ENCODE results near the gene ALDH4A1.
"Not testable (repeated sequence)": the region's sequence is repeated elsewhere in the genome, so short reads cannot be mapped to it uniquely, and the experiment has no call there.

ALDH4A1 gene

GRCh38 chr1:18875107-18875795 lies 27.1 kb downstream of the ALDH4A1 start:
- DNase-seq (ENCODE audit: low read depth): peak; percentile 71
- no peak overlapping the region for H3K4me3 ChIP-seq (ENCODE audit: low read depth, low read length)
- TF ChIP-seq, protein P1, sequence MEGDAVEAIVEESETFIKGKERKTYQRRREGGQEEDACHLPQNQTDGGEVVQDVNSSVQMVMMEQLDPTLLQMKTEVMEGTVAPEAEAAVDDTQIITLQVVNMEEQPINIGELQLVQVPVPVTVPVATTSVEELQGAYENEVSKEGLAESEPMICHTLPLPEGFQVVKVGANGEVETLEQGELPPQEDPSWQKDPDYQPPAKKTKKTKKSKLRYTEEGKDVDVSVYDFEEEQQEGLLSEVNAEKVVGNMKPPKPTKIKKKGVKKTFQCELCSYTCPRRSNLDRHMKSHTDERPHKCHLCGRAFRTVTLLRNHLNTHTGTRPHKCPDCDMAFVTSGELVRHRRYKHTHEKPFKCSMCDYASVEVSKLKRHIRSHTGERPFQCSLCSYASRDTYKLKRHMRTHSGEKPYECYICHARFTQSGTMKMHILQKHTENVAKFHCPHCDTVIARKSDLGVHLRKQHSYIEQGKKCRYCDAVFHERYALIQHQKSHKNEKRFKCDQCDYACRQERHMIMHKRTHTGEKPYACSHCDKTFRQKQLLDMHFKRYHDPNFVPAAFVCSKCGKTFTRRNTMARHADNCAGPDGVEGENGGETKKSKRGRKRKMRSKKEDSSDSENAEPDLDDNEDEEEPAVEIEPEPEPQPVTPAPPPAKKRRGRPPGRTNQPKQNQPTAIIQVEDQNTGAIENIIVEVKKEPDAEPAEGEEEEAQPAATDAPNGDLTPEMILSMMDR (IDR thresholded peaks at IDR 0.05; ENCODE audit: low read depth, low read length, missing control alignments): peak; percentile 90
- in situ Hi-C loops (cut with HindIII; ENCODE audit: low sequenced_read_pairs): no loop called here

GRCh38 chr1:18874600-18874999 lies 27.8 kb downstream of the ALDH4A1 start:
- TF ChIP-seq, protein P1 (IDR thresholded peaks at IDR 0.05; ENCODE audit: low read depth, low read length, missing control alignments): no peak
- in situ Hi-C loops (cut with HindIII; ENCODE audit: low sequenced_read_pairs): no loop called here
- DNase-seq (ENCODE audit: low read depth): no peak
- no peak overlapping the region for H3K4me3 ChIP-seq (ENCODE audit: low read depth, low read length)

GRCh38 chr1:18874036-18874435 lies 28.3 kb downstream of the ALDH4A1 start:
- no peak overlapping the region for H3K4me3 ChIP-seq (ENCODE audit: low read depth, low read length)
- DNase-seq (ENCODE audit: low read depth): no peak
- in situ Hi-C loops (cut with HindIII; ENCODE audit: low sequenced_read_pairs): no loop called here
- TF ChIP-seq, protein P1 (IDR thresholded peaks at IDR 0.05; ENCODE audit: low read depth, low read length, missing control alignments): no peak

DNA sequence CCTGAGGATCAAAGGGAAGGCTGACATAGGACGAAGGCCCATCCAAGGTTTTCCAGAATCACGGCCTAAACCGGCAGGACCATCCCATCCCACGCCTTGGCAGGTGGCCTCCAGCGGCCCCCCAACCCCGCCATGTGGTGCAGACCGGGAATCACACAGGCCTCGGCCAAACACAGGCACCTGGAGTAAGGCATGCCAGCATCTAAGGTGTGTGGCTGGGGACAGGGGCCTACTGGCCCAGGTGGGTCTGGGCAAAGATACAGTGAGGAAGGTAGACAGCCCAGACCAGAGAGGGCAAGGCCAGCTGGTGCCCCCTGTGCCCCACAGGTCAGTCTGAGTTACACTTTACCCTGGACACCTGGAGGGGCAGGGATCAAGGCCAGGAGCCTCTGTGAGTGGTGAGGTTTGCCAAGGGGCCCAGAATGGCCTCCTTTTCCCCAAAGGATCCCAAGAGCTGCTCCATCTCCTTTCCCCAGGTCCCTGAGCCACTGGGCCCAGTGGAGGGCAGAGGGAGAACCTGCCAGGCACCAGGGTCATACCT lies 30.2 kb downstream of the ALDH4A1 start:
- in situ Hi-C loops (cut with HindIII; ENCODE audit: low sequenced_read_pairs): no loop called here
- H3K4me3 ChIP-seq (ENCODE audit: low read depth, low read length): no peak overlapping the region
- DNase-seq (ENCODE audit: low read depth): no peak
- TF ChIP-seq, protein P1 (IDR thresholded peaks at IDR 0.05; ENCODE audit: low read depth, low read length, missing control alignments): no peak

GRCh38 chr1:18871401-18872070 lies 30.8 kb downstream of the ALDH4A1 start:
- in situ Hi-C loops (cut with HindIII; ENCODE audit: low sequenced_read_pairs): no loop called here
- no peak overlapping the region for H3K4me3 ChIP-seq (ENCODE audit: low read depth, low read length)
- TF ChIP-seq, protein P1 (IDR thresholded peaks at IDR 0.05; ENCODE audit: low read depth, low read length, missing control alignments): no peak
- no peak for DNase-seq (ENCODE audit: low read depth)

GRCh38 chr1:18870957-18871356 lies 31.4 kb downstream of the ALDH4A1 start:
- DNase-seq (ENCODE audit: low read depth): no peak
- TF ChIP-seq, protein P1 (IDR thresholded peaks at IDR 0.05; ENCODE audit: low read depth, low read length, missing control alignments): no peak
- H3K4me3 ChIP-seq (ENCODE audit: low read depth, low read length): no peak overlapping the region
- in situ Hi-C loops (cut with HindIII; ENCODE audit: low sequenced_read_pairs): no loop called here

- DNase-seq (ENCODE audit: low read depth); in situ Hi-C loops (cut with HindIII; ENCODE audit: low sequenced_read_pairs); H3K4me3 ChIP-seq (ENCODE audit: low read depth, low read length): not testable (repeated sequence)
These were observed 31.8 kb downstream of the ALDH4A1 start for GRCh38 chr1:18870595-18870865.

Data from astrocyte of the cerebellum (primary cell).